CD4-positive, alpha-beta T cell (primary cell): ENCODE results near the gene KCNN4. TPM values are rescaled to one million over a fixed set of nuclear protein-coding genes. Genes with fewer than 3 reads are reported as not detected.
A peak's percentile ranks its signal among the peaks of the same experiment; 100 is the strongest.

Source experiments
- ATAC-seq: fragments of 200-7000 bp; cut with Tn5 transposase; one replicate; pipeline ENCODE4 v1.10.0; 2022; ENCODE audit warnings: mild to moderate bottlenecking; ENCODE audit not compliant: poor library complexity
- CTCF ChIA-PET: fragments of 350-600 bp; sonication (Branson Sonifier 250); formaldehyde crosslinking; loops from one replicate; lab custom pipeline; 2021; ENCODE audit warnings: antibody characterized with exemption, inconsistent platforms; lab: Charles Lee
- POLR2A ChIA-PET: fragments of 350-600 bp; sonication (Branson Sonifier 250); formaldehyde crosslinking; loops from one replicate; lab custom pipeline; 2021; ENCODE audit warnings: antibody characterized with exemption, inconsistent platforms; lab: Charles Lee
- DNase-seq, 14 experiments: peaks; one replicate each; pipeline ENCODE4 v3.0.0-alpha.2; 2013 to 2020; ENCODE audit warnings: mixed read lengths in 2 of 14
- H3K27ac ChIP-seq, 2 donors: one replicate each; pipeline versions ENCODE4 v1.5.1 to v1.7.0; 2013; ENCODE audit warnings: low read length in 2 of 2, low read depth in 1 of 2, mild to moderate bottlenecking in 1 of 2
- H3K27me3 ChIP-seq, 2 experiments: 1 replicate in 1 of 2; 2 replicates in 1 of 2; pipeline versions ENCODE4 v1.6.1 to v1.7.0; 2013; ENCODE audit warnings: low read length in 2 of 2, control low read depth in 1 of 2, mild to moderate bottlenecking in 1 of 2, moderate library complexity in 1 of 2; ENCODE audit not compliant: insufficient read depth in 2 of 2, control insufficient read depth in 1 of 2
- H3K36me3 ChIP-seq: one replicate; pipeline ENCODE4 v1.6.1; 2013; ENCODE audit warnings: low read length, control low read depth; ENCODE audit not compliant: insufficient read depth
- H3K4me1 ChIP-seq: one replicate; pipeline ENCODE4 v1.6.1; 2013; ENCODE audit warnings: low read length, control low read depth; ENCODE audit not compliant: insufficient read depth
- H3K4me3 ChIP-seq: one replicate; pipeline ENCODE4 v1.5.1; 2013; ENCODE audit warnings: mild to moderate bottlenecking, low read length, moderate library complexity
- H3K9me3 ChIP-seq, 2 experiments: 1 replicate in 1 of 2; 2 replicates in 1 of 2; pipeline versions ENCODE4 v1.6.1 to v1.7.0; 2013; ENCODE audit warnings: low read length in 2 of 2, mild to moderate bottlenecking in 2 of 2, control low read depth in 1 of 2, moderate library complexity in 1 of 2; ENCODE audit not compliant: control insufficient read depth in 1 of 2, insufficient read depth in 1 of 2
- H3K27ac Mint-ChIP-seq: one replicate; pipeline ENCODE4 v1.8.0; 2020; ENCODE audit warnings: mixed read lengths
- H3K27me3 Mint-ChIP-seq: one replicate; pipeline ENCODE4 v1.8.0; 2021; ENCODE audit warnings: mixed read lengths
- H3K36me3 Mint-ChIP-seq: one replicate; pipeline ENCODE4 v1.8.0; 2021; ENCODE audit warnings: low read depth, mixed read lengths
- H3K4me1 Mint-ChIP-seq: one replicate; pipeline ENCODE4 v1.8.0; 2021; ENCODE audit warnings: low read depth, mixed read lengths
- H3K4me3 Mint-ChIP-seq: one replicate; pipeline ENCODE4 v1.8.0; 2020; ENCODE audit warnings: mild to moderate bottlenecking, mixed read lengths
- H3K9me3 Mint-ChIP-seq: one replicate; pipeline ENCODE4 v1.8.0; 2020; ENCODE audit warnings: mixed read lengths
- intact Hi-C, 2 experiments: fragments of 100-400 bp; cut with DNase I in 1 of 2; cut with micrococcal nuclease in 1 of 2; formaldehyde crosslinking; loops; one replicate each; pipeline versions ENCODE4 v1.15.1 to v1.9.0; 2023 to 2025; cut with DNase I, micrococcal nuclease
- total RNA-seq, 174 experiments: library from RNA in 2 of 174; stranded (reverse) in 2 of 174; gene quantifications; one replicate each; pipeline ENCODE4 v1.2.3 and lab custom pipeline; 2021 to 2026
- TF ChIP-seq, protein P1 (sequence below): fragments of 200-600 bp; IDR thresholded peaks from one replicate; pipeline ENCODE4 v1.8.0; 2022; ENCODE audit warnings: antibody characterized with exemption, mild to moderate bottlenecking

KCNN4 gene
- total RNA-seq, 2 experiments from 2014 or later = 9.7 to 10.4 TPM

DNA sequence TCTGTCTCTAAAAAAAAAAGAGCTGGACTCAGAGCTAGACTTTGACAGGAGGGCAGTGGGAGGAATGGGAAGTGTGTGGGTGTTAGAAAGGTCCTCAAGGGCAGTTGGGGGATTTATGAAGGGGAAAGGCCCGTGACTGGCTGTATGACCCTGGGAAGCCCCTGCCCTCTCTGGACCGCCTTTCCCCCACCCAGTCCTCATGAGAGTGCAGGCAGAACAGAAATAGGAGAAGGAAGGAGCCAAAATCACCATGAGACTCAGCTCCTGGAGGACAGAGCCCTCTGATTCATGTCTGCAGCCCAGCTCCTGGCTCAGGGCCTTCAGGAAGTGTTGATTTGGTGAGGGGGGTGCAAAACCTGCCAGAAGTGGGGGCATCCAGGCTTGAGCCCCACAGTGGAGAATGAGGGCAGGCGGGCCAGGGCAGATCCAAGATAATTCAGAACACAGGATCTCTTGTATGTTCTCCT is 17.3 kb downstream of the KCNN4 start:
- Histone ChIP-seq H3K9me3 (no peaks in the 10 kb centered on the region), H3K27me3 (no peaks in the 10 kb centered on the region), H3K4me1 (peaks cover 45% of the 10 kb centered on the region), H3K4me3 (no peak overlapping the region), H3K27ac (peak overlapping the region in 1 of 2 donors; percentile 22), H3K36me3 (peaks cover 16% of the 10 kb centered on the region)
- TF ChIP-seq, protein P1, sequence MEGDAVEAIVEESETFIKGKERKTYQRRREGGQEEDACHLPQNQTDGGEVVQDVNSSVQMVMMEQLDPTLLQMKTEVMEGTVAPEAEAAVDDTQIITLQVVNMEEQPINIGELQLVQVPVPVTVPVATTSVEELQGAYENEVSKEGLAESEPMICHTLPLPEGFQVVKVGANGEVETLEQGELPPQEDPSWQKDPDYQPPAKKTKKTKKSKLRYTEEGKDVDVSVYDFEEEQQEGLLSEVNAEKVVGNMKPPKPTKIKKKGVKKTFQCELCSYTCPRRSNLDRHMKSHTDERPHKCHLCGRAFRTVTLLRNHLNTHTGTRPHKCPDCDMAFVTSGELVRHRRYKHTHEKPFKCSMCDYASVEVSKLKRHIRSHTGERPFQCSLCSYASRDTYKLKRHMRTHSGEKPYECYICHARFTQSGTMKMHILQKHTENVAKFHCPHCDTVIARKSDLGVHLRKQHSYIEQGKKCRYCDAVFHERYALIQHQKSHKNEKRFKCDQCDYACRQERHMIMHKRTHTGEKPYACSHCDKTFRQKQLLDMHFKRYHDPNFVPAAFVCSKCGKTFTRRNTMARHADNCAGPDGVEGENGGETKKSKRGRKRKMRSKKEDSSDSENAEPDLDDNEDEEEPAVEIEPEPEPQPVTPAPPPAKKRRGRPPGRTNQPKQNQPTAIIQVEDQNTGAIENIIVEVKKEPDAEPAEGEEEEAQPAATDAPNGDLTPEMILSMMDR = no peak
- ATAC-seq (no peak), DNase-seq (peak in 2 of 14 experiments; percentile 57 to 71)
- Mint-ChIP-seq H3K27me3 (no peaks in the 10 kb centered on the region), H3K4me1 (peaks cover 26% of the 10 kb centered on the region), H3K9me3 (no peaks in the 10 kb centered on the region), H3K4me3 (no peak overlapping the region), H3K27ac (peak overlapping the region; percentile 47), H3K36me3 (peaks cover 16% of the 10 kb centered on the region)
- ChIA-PET CTCF (interaction anchor here (3.9 to 5.0 kb wide), 2 partner anchors 14 to 18 kb away, joined by 27 to 45 read pairs; no protein-coding TSS in a partner anchor), POLR2A (interaction anchor here (1.4 kb wide), 1 partner anchor 9 kb away, joined by 7 read pairs; the partner anchor contains the start of gene SMG9)
- intact Hi-C loops = no loop called here

DNA sequence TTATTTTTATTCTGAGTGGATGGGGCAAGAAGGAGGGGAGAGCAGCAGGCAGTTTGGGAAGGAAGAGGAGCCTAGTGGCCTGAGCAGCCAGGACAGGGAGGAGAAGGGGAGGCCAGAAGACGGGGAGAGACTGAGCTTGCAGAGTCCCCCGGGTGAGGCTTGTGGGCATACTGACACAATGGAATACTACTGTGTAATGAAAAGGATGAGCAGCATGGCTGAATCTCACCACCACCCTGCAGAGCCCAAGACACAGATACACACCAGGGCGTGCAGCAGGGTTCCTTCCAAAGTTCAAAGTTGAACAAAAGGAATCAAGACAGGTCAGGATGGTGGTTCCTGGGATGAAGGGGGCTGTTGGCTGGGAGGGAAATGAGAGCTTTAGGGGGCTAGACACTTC is 18.0 kb downstream of the KCNN4 start:
- ATAC-seq (no peak), DNase-seq (no peak)
- Mint-ChIP-seq H3K27ac (peak overlapping the region; percentile 47), H3K4me3 (no peak overlapping the region), H3K9me3 (no peaks in the 10 kb centered on the region), H3K36me3 (peaks cover 10% of the 10 kb centered on the region), H3K4me1 (peaks cover 26% of the 10 kb centered on the region), H3K27me3 (no peaks in the 10 kb centered on the region)
- Histone ChIP-seq H3K4me1 (peaks cover 45% of the 10 kb centered on the region), H3K36me3 (peaks cover 9% of the 10 kb centered on the region), H3K4me3 (no peak overlapping the region), H3K27ac (no peak overlapping the region), H3K27me3 (no peaks in the 10 kb centered on the region), H3K9me3 (no peaks in the 10 kb centered on the region)
- TF ChIP-seq, protein P1 = no peak
- intact Hi-C loops = no loop called here
- ChIA-PET POLR2A (interaction anchor here (1.4 kb wide), 1 partner anchor 8 kb away, joined by 7 read pairs; the partner anchor contains the start of gene SMG9), CTCF (interaction anchor here (5.0 kb wide), 1 partner anchor 17 kb away, joined by 27 read pairs; no protein-coding TSS in a partner anchor)

DNA sequence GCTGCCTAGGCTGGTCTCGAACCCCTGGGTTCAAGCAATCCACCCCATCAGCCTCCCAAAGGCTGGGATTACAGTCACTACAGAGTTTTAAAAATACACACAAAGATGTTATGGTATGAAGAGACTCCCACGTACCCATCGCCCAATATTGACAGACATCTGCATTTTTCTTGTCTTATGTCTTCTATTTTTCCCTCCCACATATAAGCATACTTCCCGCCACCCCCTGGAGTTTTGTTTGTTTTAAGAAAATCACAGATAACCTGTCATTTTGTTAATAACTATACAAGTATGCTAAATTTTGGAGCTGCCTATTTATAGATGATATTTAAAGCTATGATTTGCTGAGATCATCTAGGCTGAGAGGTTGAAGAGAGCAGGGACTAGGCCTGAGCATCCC is 19.8 kb downstream of the KCNN4 start:
- ATAC-seq (no peak), DNase-seq (no peak)
- H3K4me1 Mint-ChIP-seq = peaks cover 20% of the 10 kb centered on the region
- no peaks in the 10 kb centered on the region for H3K9me3 ChIP-seq
- no peak overlapping the region for H3K4me3 Mint-ChIP-seq
- ChIA-PET CTCF (interaction anchor here (2.6 kb wide), 1 partner anchor 16 kb away, joined by 9 read pairs; no protein-coding TSS in a partner anchor), POLR2A (interaction anchor here (1.0 kb wide), 1 partner anchor 27 kb away, joined by 3 read pairs; no protein-coding TSS in a partner anchor)
- H3K27ac ChIP-seq = no peak overlapping the region
- H3K9me3 Mint-ChIP-seq = no peaks in the 10 kb centered on the region
- H3K36me3 ChIP-seq = no peaks in the 10 kb centered on the region
- H3K4me3 ChIP-seq = no peak overlapping the region
- no peaks in the 10 kb centered on the region for H3K36me3 Mint-ChIP-seq
- no peaks in the 10 kb centered on the region for H3K27me3 ChIP-seq
- TF ChIP-seq, protein P1 = no peak
- intact Hi-C loops = no loop called here
- no peak overlapping the region for H3K27ac Mint-ChIP-seq
- H3K4me1 ChIP-seq = peaks cover 36% of the 10 kb centered on the region
- no peaks in the 10 kb centered on the region for H3K27me3 Mint-ChIP-seq
